PC-3 (cell line): ENCODE measurements around the gene SCML1. TPM values are rescaled to one million over a fixed set of nuclear protein-coding genes. Genes with fewer than 3 reads are reported as not detected.

Experiments used
- ATAC-seq: fragments of 200-7000 bp; cut with Tn5 transposase; 2 replicates; pipeline ENCODE4 v1.9.1; 2020; ENCODE audit warnings: mild to moderate bottlenecking, moderate library complexity
- BruUV-seq: library from RNA; stranded (reverse); fragments of 400-500 nt; replicated peaks from 2 replicates; lab custom pipeline; 2021; lab: Mats Ljungman, UMichigan
- CTCF ChIA-PET: fragments of 300-600 bp; sonication (Branson Sonifier 250); formaldehyde crosslinking; loops from one replicate; lab custom pipeline; 2022; ENCODE audit warnings: antibody characterized with exemption; lab: Charles Lee
- POLR2A ChIA-PET: fragments of 300-600 bp; sonication (Branson Sonifier 250); formaldehyde crosslinking; loops from one replicate; lab custom pipeline; 2022; ENCODE audit warnings: antibody characterized with exemption; ENCODE audit not compliant: unreplicated experiment; lab: Charles Lee
- DNase-seq: peaks from one replicate; pipeline ENCODE4 v3.0.0-alpha.2; 2015
- H2AFZ ChIP-seq: fragments of 300-600 bp; sonication (generic); 2 replicates; pipeline ENCODE4 v1.6.0; 2016; ENCODE audit warnings: antibody characterized with exemption, low read length
- H3F3A ChIP-seq: fragments of 300-600 bp; sonication (generic); one replicate; pipeline ENCODE4 v1.6.0; 2017; ENCODE audit warnings: antibody characterized with exemption, low read length, control low read depth, mild to moderate bottlenecking; ENCODE audit not compliant: unreplicated experiment
- H3K27ac ChIP-seq: fragments of 300-600 bp; sonication (generic); 2 replicates; pipeline ENCODE4 v1.5.1; 2016; ENCODE audit warnings: mild to moderate bottlenecking, low read length
- H3K27me3 ChIP-seq: fragments of 300-600 bp; sonication (generic); 2 replicates; pipeline ENCODE4 v1.6.1; 2016; ENCODE audit warnings: low read length, mixed read lengths
- H3K36me3 ChIP-seq: fragments of 300-600 bp; sonication (generic); 2 replicates; pipeline ENCODE4 v1.6.1; 2016; ENCODE audit warnings: low read depth, mixed run types, low read length, mixed read lengths
- H3K4me1 ChIP-seq: fragments of 300-600 bp; sonication (generic); 2 replicates; pipeline ENCODE4 v1.5.1; 2016; ENCODE audit warnings: low read length; ENCODE audit not compliant: insufficient read depth
- H3K4me2 ChIP-seq: fragments of 300-600 bp; sonication (generic); 2 replicates; pipeline ENCODE4 v1.6.0; 2016; ENCODE audit warnings: low read length
- H3K4me3 ChIP-seq: fragments of 300-600 bp; sonication (generic); 2 replicates; pipeline ENCODE4 v1.5.1; 2016; ENCODE audit warnings: mild to moderate bottlenecking, low read length, mixed read lengths
- H3K79me2 ChIP-seq: fragments of 300-600 bp; sonication (generic); 2 replicates; pipeline ENCODE4 v1.6.1; 2017; ENCODE audit warnings: low read length, mixed read lengths
- H3K9ac ChIP-seq: fragments of 300-600 bp; sonication (generic); 2 replicates; pipeline ENCODE4 v1.6.0; 2016; ENCODE audit warnings: mild to moderate bottlenecking, low read length
- H3K9me2 ChIP-seq: fragments of 300-600 bp; sonication (generic); replicated peaks from 2 replicates; pipeline ENCODE4 v1.6.1; 2016; ENCODE audit warnings: mixed run types, low read length, mixed read lengths
- H3K9me3 ChIP-seq: fragments of 300-600 bp; sonication (generic); 2 replicates; pipeline ENCODE4 v1.6.1; 2016; ENCODE audit warnings: low read length, mixed read lengths
- H4K20me1 ChIP-seq: fragments of 300-600 bp; sonication (generic); 2 replicates; pipeline ENCODE4 v1.6.1; 2016; ENCODE audit warnings: low read length, mixed read lengths
- CTCF ChIP-seq: fragments of 300-600 bp; sonication (generic); conservative IDR thresholded peaks from 2 replicates; pipeline ENCODE4 v1.5.1; 2017; ENCODE audit warnings: antibody characterized with exemption, low read depth, mild to moderate bottlenecking, low read length
- EZH2 ChIP-seq: fragments of 300-600 bp; sonication (generic); IDR thresholded peaks from one replicate; pipeline ENCODE4 v1.6.1; 2017; ENCODE audit warnings: antibody characterized with exemption, mild to moderate bottlenecking, low read length; ENCODE audit not compliant: unreplicated experiment
- EZH2phosphoT487 ChIP-seq: fragments of 300-600 bp; sonication (generic); IDR thresholded peaks from 2 replicates; pipeline ENCODE4 v1.6.1; 2018; ENCODE audit warnings: mild to moderate bottlenecking, antibody characterized with exemption, low read length, borderline replicate concordance
- intact Hi-C: fragments of 100-400 bp; cut with micrococcal nuclease; formaldehyde crosslinking; loops from 2 replicates; pipeline ENCODE4 v1.9.0; 2023
- total RNA-seq: library from RNA; depleted of rRNA; stranded (reverse); fragments of >200 nt; gene quantifications from 2 replicates; pipeline ENCODE4 v1.2.3, GENCODE V29; 2014

The SCML1 gene
- total RNA-seq, 1 experiment from 2014 or later, result 13.0 TPM

- H2AFZ ChIP-seq, result no peak overlapping the region
These were observed 40.1 kb upstream of the SCML1 start for GRCh38 chrX:17697191-17697590.

GRCh38 chrX:17700976-17701375 lies 36.3 kb upstream of the SCML1 start:
- Histone ChIP-seq H3F3A (no peaks in the 10 kb centered on the region), H3K9me2 (no peaks in the 10 kb centered on the region), H3K4me1 (peaks cover 35% of the 10 kb centered on the region), H3K36me3 (no peaks in the 10 kb centered on the region), H4K20me1 (no peaks in the 10 kb centered on the region), H3K4me2 (peak overlapping the region; percentile 44; the same call in 1 of the 2 replicates), H3K9ac (no peak overlapping the region), H3K4me3 (no peak overlapping the region), H3K27ac (0 out of 2 replicates have a peak overlapping the region, but pooled peaks have one; percentile 20), H2AFZ (no peak overlapping the region), H3K9me3 (no peaks in the 10 kb centered on the region), H3K27me3 (no peaks in the 10 kb centered on the region), H3K79me2 (no peaks in the 10 kb centered on the region)
- intact Hi-C loops, result loop anchor here (5.0 kb wide), 1 partner anchor 36 kb away; the partner anchor contains the start of gene SCML1
- peak; percentile 36 for ATAC-seq
- no peak for TF ChIP-seq CTCF
- TF ChIP-seq EZH2, result no peak
- TF ChIP-seq EZH2phosphoT487, result no peak
- peak; percentile 72 for DNase-seq
- BruUV-seq, result no TSS peak
- POLR2A ChIA-PET, result no interaction called here
- CTCF ChIA-PET, result no interaction called here

More at GRCh38 chrX:17697191-17697590, 40.1 kb upstream of the SCML1 start:
- Histone ChIP-seq H3K4me2 (no peak overlapping the region), H3K9ac (no peak overlapping the region), H3K79me2 (no peaks in the 10 kb centered on the region), H3K9me3 (no peaks in the 10 kb centered on the region), H3K36me3 (no peaks in the 10 kb centered on the region), H3K4me3 (no peak overlapping the region), H3K9me2 (no peaks in the 10 kb centered on the region), H3F3A (no peaks in the 10 kb centered on the region), H3K27me3 (no peaks in the 10 kb centered on the region), H3K4me1 (peaks cover 29% of the 10 kb centered on the region), H4K20me1 (no peaks in the 10 kb centered on the region), H3K27ac (no peak overlapping the region)
- ATAC-seq (peak; percentile 42), DNase-seq (peak; percentile 44)
- BruUV-seq, result no TSS peak
- TF ChIP-seq EZH2phosphoT487 (no peak), EZH2 (no peak), CTCF (peak; percentile 53)
- POLR2A ChIA-PET, result no interaction called here
- CTCF ChIA-PET, result no interaction called here
- intact Hi-C loops, result loop anchor here (5.0 kb wide), 1 partner anchor 180 kb away; no protein-coding TSS in a partner anchor

GRCh38 chrX:17703201-17703600 lies 34.1 kb upstream of the SCML1 start:
- Histone ChIP-seq H3K9ac (no peak overlapping the region), H3F3A (no peaks in the 10 kb centered on the region), H3K9me3 (no peaks in the 10 kb centered on the region), H3K4me1 (peaks cover 43% of the 10 kb centered on the region), H3K4me2 (peak overlapping the region; percentile 44), H3K36me3 (no peaks in the 10 kb centered on the region), H3K4me3 (no peak overlapping the region), H3K27ac (peak overlapping the region; percentile 69), H3K79me2 (no peaks in the 10 kb centered on the region), H4K20me1 (no peaks in the 10 kb centered on the region), H2AFZ (no peak overlapping the region), H3K9me2 (no peaks in the 10 kb centered on the region), H3K27me3 (no peaks in the 10 kb centered on the region)
- DNase-seq (peak; percentile 67), ATAC-seq (peak; percentile 69)
- TSS peak; percentile 74 for BruUV-seq
- ChIA-PET CTCF (no interaction called here), POLR2A (interaction anchor here (0.6 to 0.7 kb wide), 2 partner anchors 34 to 146 kb away, joined by 4 to 13 read pairs; no protein-coding TSS in a partner anchor)
- TF ChIP-seq CTCF (no peak), EZH2phosphoT487 (no peak), EZH2 (no peak)
- intact Hi-C loops, result loop anchor here (5.0 kb wide), 1 partner anchor 34 kb away; the partner anchor contains the start of gene SCML1
